HG03520 (cell line): ENCODE data around the gene SPTBN1.

Source experiments
- ATAC-seq: cut with Tn5 transposase; IDR thresholded peaks from one replicate; pipeline ENCODE4 v1.9.1; 2021; ENCODE audit warnings: mild to moderate bottlenecking, moderate library complexity; ENCODE audit not compliant: unreplicated experiment

The SPTBN1 gene

GRCh38 chr2:54432251-54433015 is 23.7 kb upstream of the SPTBN1 start:
- no peak for ATAC-seq

GRCh38 chr2:54434229-54434628 is 21.9 kb upstream of the SPTBN1 start:
- no peak for ATAC-seq

- no peak for ATAC-seq
Measured at GRCh38 chr2:54434711-54435110, 21.4 kb upstream of the SPTBN1 start.

- no peak for ATAC-seq
Measured at GRCh38 chr2:54435325-54436226, 20.6 kb upstream of the SPTBN1 start.

- ATAC-seq, result no peak
Measured at GRCh38 chr2:54437588-54437987, 18.5 kb upstream of the SPTBN1 start.

- ATAC-seq, result no peak
Measured at GRCh38 chr2:54438271-54438670, 17.9 kb upstream of the SPTBN1 start.

- ATAC-seq, result no peak
Measured at GRCh38 chr2:54439582-54439981, 16.5 kb upstream of the SPTBN1 start.

- ATAC-seq, result no peak
Measured at GRCh38 chr2:54440050-54440449, 16.1 kb upstream of the SPTBN1 start.

GRCh38 chr2:54444503-54444902 is 11.6 kb upstream of the SPTBN1 start:
- ATAC-seq, result no peak

- no peak for ATAC-seq
Measured at GRCh38 chr2:54446122-54446521, 10.0 kb upstream of the SPTBN1 start.

GRCh38 chr2:54446625-54447024 is 9.5 kb upstream of the SPTBN1 start:
- ATAC-seq, result no peak

- no peak for ATAC-seq
Measured at GRCh38 chr2:54454548-54455130, 1.5 kb upstream of the SPTBN1 start.

- ATAC-seq, result no peak
Measured at GRCh38 chr2:54455131-54455562, 980 bp upstream of the SPTBN1 start.

GRCh38 chr2:54456362-54456611 is 160 bp downstream of the SPTBN1 start:
- ATAC-seq, result no peak

- ATAC-seq, result peak; percentile 55
Measured at GRCh38 chr2:54456612-54457322, 640 bp downstream of the SPTBN1 start.

GRCh38 chr2:54457323-54458023 is 1.3 kb downstream of the SPTBN1 start:
- no peak for ATAC-seq

GRCh38 chr2:54459037-54459441 is 2.9 kb downstream of the SPTBN1 start:
- ATAC-seq, result no peak

GRCh38 chr2:54461261-54461660 is 5.1 kb downstream of the SPTBN1 start:
- no peak for ATAC-seq

GRCh38 chr2:54464341-54464740 is 8.2 kb downstream of the SPTBN1 start:
- ATAC-seq, result no peak

- ATAC-seq, result no peak
Measured at GRCh38 chr2:54465143-54465542, 9.0 kb downstream of the SPTBN1 start.

- ATAC-seq, result no peak
Measured at GRCh38 chr2:54466870-54467269, 10.7 kb downstream of the SPTBN1 start.
